IMR-90 (cell line): ENCODE measurements around the gene LIN9. TPM values are rescaled to one million over a fixed set of nuclear protein-coding genes. Genes with fewer than 3 reads are reported as not detected.

Experiments used
- ATAC-seq: fragments of 200-7000 bp; cut with Tn5 transposase; 2 replicates; pipeline ENCODE4 v1.9.1; 2020; ENCODE audit warnings: low read depth, mild to moderate bottlenecking, moderate library complexity
- BruUV-seq: library from RNA; stranded (reverse); fragments of 400-500 nt; replicated peaks from 2 replicates; lab custom pipeline; 2021; lab: Mats Ljungman, UMichigan
- CTCF ChIA-PET: fragments of 300-600 bp; formaldehyde crosslinking; extraction: SDS; loops from one replicate; lab custom pipeline; 2021; ENCODE audit warnings: antibody characterized with exemption; lab: Yijun Ruan, JAX
- POLR2A ChIA-PET: fragments of 300-600 bp; sonication (Branson Sonifier 250); formaldehyde crosslinking; loops from one replicate; lab custom pipeline; 2022; ENCODE audit warnings: antibody characterized with exemption; ENCODE audit not compliant: unreplicated experiment; lab: Charles Lee
- DNase-seq: peaks from one replicate; pipeline ENCODE4 v3.0.0; 2013
- H2AFZ ChIP-seq: replicated peaks from 2 replicates; pipeline ENCODE3; 2013; ENCODE audit warnings: low read length, mild to moderate bottlenecking; ENCODE audit not compliant: poor library complexity
- H2AK5ac ChIP-seq: 2 replicates; pipeline ENCODE4 v1.6.1; 2013; ENCODE audit warnings: low read depth, low read length, inconsistent platforms
- H2AK9ac ChIP-seq: replicated peaks from 2 replicates; pipeline ENCODE3; 2013; ENCODE audit warnings: mild to moderate bottlenecking, low read depth, low read length, moderate library complexity; ENCODE audit not compliant: poor library complexity
- H2BK120ac ChIP-seq: 2 replicates; pipeline ENCODE4 v1.6.1; 2013; ENCODE audit warnings: low read depth, low read length, inconsistent platforms
- H2BK15ac ChIP-seq: 3 replicates; pipeline ENCODE4 v1.6.1; 2013; ENCODE audit warnings: low read depth, low read length, inconsistent platforms
- H2BK20ac ChIP-seq: 2 replicates; pipeline ENCODE4 v1.6.1; 2013; ENCODE audit warnings: low read depth, mild to moderate bottlenecking, inconsistent platforms, low read length, moderate library complexity
- H2BK5ac ChIP-seq: 2 replicates; pipeline ENCODE4 v1.6.1; 2013; ENCODE audit warnings: mild to moderate bottlenecking, low read depth, low read length, inconsistent platforms; ENCODE audit not compliant: poor library complexity, severe bottlenecking
- H3K14ac ChIP-seq: replicated peaks from 2 replicates; pipeline ENCODE4 v1.6.1; 2013; ENCODE audit warnings: low read depth, low read length, inconsistent platforms
- H3K18ac ChIP-seq: 2 replicates; pipeline ENCODE4 v1.6.1; 2013; ENCODE audit warnings: low read depth, low read length, control low read depth
- H3K23ac ChIP-seq: 2 replicates; pipeline ENCODE4 v1.6.1; 2013; ENCODE audit warnings: low read depth, low read length, inconsistent platforms
- H3K27ac ChIP-seq: 2 replicates; pipeline ENCODE4 v1.5.1; 2013; ENCODE audit warnings: mild to moderate bottlenecking, control low read depth, low read length; ENCODE audit not compliant: insufficient read depth
- H3K27me3 ChIP-seq: 2 replicates; pipeline ENCODE4 v1.6.1; 2013; ENCODE audit warnings: low read length; ENCODE audit not compliant: control insufficient read depth, insufficient read depth
- H3K36me3 ChIP-seq: 2 replicates; pipeline ENCODE4 v1.6.1; 2013; ENCODE audit warnings: low read length, mixed read lengths; ENCODE audit not compliant: control insufficient read depth, insufficient read depth
- H3K4ac ChIP-seq: 2 replicates; pipeline ENCODE4 v1.6.1; 2013; ENCODE audit warnings: low read depth, low read length, inconsistent platforms
- H3K4me1 ChIP-seq: 2 replicates; pipeline ENCODE4 v1.6.1; 2013; ENCODE audit warnings: low read length, mixed read lengths; ENCODE audit not compliant: control insufficient read depth, insufficient read depth
- H3K4me2 ChIP-seq: 2 replicates; pipeline ENCODE4 v1.6.1; 2013; ENCODE audit warnings: low read depth, mild to moderate bottlenecking, control low read depth, low read length, moderate library complexity
- H3K4me3 ChIP-seq: 2 replicates; pipeline ENCODE4 v1.5.1; 2013; ENCODE audit warnings: low read depth, mild to moderate bottlenecking, control low read depth, low read length, moderate library complexity; ENCODE audit not compliant: insufficient read depth
- H3K56ac ChIP-seq: 2 replicates; pipeline ENCODE4 v1.6.1; 2013; ENCODE audit warnings: low read length, inconsistent platforms; ENCODE audit not compliant: insufficient read depth; ENCODE audit errors: extremely low read depth
- H3K79me1 ChIP-seq, 2 experiments: 2 replicates each; pipeline ENCODE4 v1.6.1; 2013; ENCODE audit warnings: low read length in 2 of 2, inconsistent platforms in 1 of 2, low read depth in 1 of 2
- H3K9ac ChIP-seq: 2 replicates; pipeline ENCODE4 v1.6.1; 2013; ENCODE audit warnings: low read depth, low read length, control low read depth
- H3K9me1 ChIP-seq: 2 replicates; pipeline ENCODE4 v1.6.1; 2013; ENCODE audit warnings: low read length, inconsistent platforms; ENCODE audit not compliant: insufficient read depth
- H3K9me3 ChIP-seq: 2 replicates; pipeline ENCODE4 v1.6.1; 2013; ENCODE audit warnings: low read length; ENCODE audit not compliant: control insufficient read depth, insufficient read depth
- H4K20me1 ChIP-seq: 2 replicates; pipeline ENCODE4 v1.6.1; 2013; ENCODE audit warnings: low read length, inconsistent platforms; ENCODE audit not compliant: insufficient read depth
- H4K5ac ChIP-seq: 2 replicates; pipeline ENCODE4 v1.6.1; 2013; ENCODE audit warnings: mild to moderate bottlenecking, low read depth, low read length, control low read depth
- H4K8ac ChIP-seq, 2 experiments: 2 replicates each; pipeline ENCODE4 v1.6.1; 2013; ENCODE audit warnings: low read depth in 2 of 2, low read length in 2 of 2, control low read depth in 1 of 2, inconsistent platforms in 1 of 2
- H4K91ac ChIP-seq: 2 replicates; pipeline ENCODE4 v1.6.1; 2013; ENCODE audit warnings: low read depth, low read length, inconsistent platforms; ENCODE audit not compliant: insufficient read depth
- CHD1 ChIP-seq: IDR thresholded peaks from 2 replicates; pipeline ENCODE4 v1.6.1; 2012; ENCODE audit warnings: low read depth, low read length, improper control_type of control experiment
- MAZ ChIP-seq: IDR thresholded peaks from 2 replicates; pipeline ENCODE4 v1.6.1; 2012; ENCODE audit warnings: low read depth, mild to moderate bottlenecking, low read length, improper control_type of control experiment, moderate library complexity, borderline replicate concordance
- RCOR1 ChIP-seq: IDR thresholded peaks from 2 replicates; pipeline ENCODE4 v1.6.1; 2012; ENCODE audit warnings: mild to moderate bottlenecking, low read length, improper control_type of control experiment; ENCODE audit not compliant: insufficient replicate concordance
- WGBS, 2 experiments: methylation state at CpG; one replicate each; pipeline versions ENCODE4 v1.1.5 to v1.1.7; 2013; ENCODE audit warnings: missing lambda C conversion rate in 2 of 2; ENCODE audit not compliant: insufficient read length in 1 of 2; ENCODE audit errors: extremely low coverage in 2 of 2; 5-methylcytosine and 5-hydroxymethylcytosine counted together
- dilution Hi-C: fragments of 300-500 bp; cut with HindIII; formaldehyde crosslinking; loops from one replicate; pipeline ENCODE4 v1.14.3; 2018; ENCODE audit warnings: low sequenced_read_pairs; ENCODE audit not compliant: unreplicated experiment
- in situ Hi-C: fragments of 300-500 bp; cut with MboI; formaldehyde crosslinking; loops from 3 replicates; pipeline ENCODE4 v1.14.3; 2019; ENCODE audit warnings: low sequenced_read_pairs, inconsistent platforms, mixed read lengths
- intact Hi-C: fragments of 100-400 bp; cut with micrococcal nuclease; formaldehyde crosslinking; loops from 2 replicates; pipeline ENCODE4 v1.10.0; 2022
- polyA plus RNA-seq, 3 experiments: library from polyadenylated mRNA; depleted of rRNA; stranded (reverse); fragments of >200 nt; gene quantifications; 2 replicates each; pipeline ENCODE4 v1.2.3, GENCODE V29; 2012; ENCODE audit warnings: low replicate concordance in 1 of 3
- total RNA-seq: library from RNA; depleted of rRNA; stranded (reverse); fragments of >200 nt; gene quantifications from 2 replicates; pipeline ENCODE4 v1.2.3, GENCODE V29; 2012

Gene LIN9
- total and polyA plus RNA-seq, 2 of the 4 experiments (the other 2 are of a cell fraction), result 2.3 to 3.9 TPM

DNA sequence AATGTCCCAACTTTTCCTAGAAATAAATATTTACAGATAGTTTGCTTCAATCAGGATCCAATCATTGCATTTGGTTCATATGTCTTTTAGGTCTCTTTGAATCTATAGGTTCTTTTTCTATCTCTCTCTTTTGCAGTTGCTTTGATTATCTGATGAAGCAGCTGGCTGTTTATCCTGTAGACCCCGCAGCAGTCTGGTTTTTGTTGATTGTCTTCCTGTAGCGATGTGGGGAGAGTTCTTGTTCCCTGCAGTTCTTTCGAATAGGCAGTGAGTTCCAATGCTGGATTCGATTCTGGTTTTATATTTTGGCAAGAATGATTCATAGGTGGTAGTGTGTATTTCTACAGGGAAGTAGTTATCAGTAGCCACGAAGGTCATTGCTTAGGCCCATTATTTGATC, 92.9 kb downstream of the LIN9 start:
- 42% methylated on average over 2 of the region's 5 CpGs; no CpG with 5 or more reads in 1 of the 2 experiments for WGBS, 2 experiments
- no peak overlapping the region for H2BK120ac ChIP-seq
- H3K18ac ChIP-seq, result no peak overlapping the region
- no peak overlapping the region for H3K27ac ChIP-seq
- in situ Hi-C loops (no loop called here), dilution Hi-C loops (no loop called here), intact Hi-C loops (no loop called here)
- no peak overlapping the region for H2AK9ac ChIP-seq
- H3K4me2 ChIP-seq, result no peak overlapping the region
- ChIA-PET POLR2A (no interaction called here), CTCF (interaction anchor here (0.6 kb wide), 1 partner anchor 619 kb away, joined by 3 read pairs; no protein-coding TSS in a partner anchor)
- H3K27me3 ChIP-seq, result peaks cover 10% of the 10 kb centered on the region
- no peak overlapping the region for H3K23ac ChIP-seq
- no peak overlapping the region for H3K4ac ChIP-seq
- DNase-seq (no peak), ATAC-seq (no peak)
- no peaks in the 10 kb centered on the region for H4K20me1 ChIP-seq
- no peak overlapping the region for H4K91ac ChIP-seq
- no peak overlapping the region for H2BK15ac ChIP-seq
- H3K36me3 ChIP-seq, result no peaks in the 10 kb centered on the region
- H3K9ac ChIP-seq, result no peak overlapping the region
- no peak overlapping the region for H2BK5ac ChIP-seq
- H3K56ac ChIP-seq, result no peak overlapping the region
- no peak overlapping the region for H4K5ac ChIP-seq
- no peaks in the 10 kb centered on the region for H3K9me3 ChIP-seq
- H2AFZ ChIP-seq, result no peak overlapping the region
- H2BK20ac ChIP-seq, result no peak overlapping the region
- H3K4me1 ChIP-seq, result no peaks in the 10 kb centered on the region
- no TSS peak for BruUV-seq
- no peak overlapping the region for H2AK5ac ChIP-seq
- no peak overlapping the region for H4K8ac ChIP-seq
- H3K14ac ChIP-seq, result no peak overlapping the region
- no peaks in the 10 kb centered on the region for H3K9me1 ChIP-seq
- TF ChIP-seq CHD1 (no peak), MAZ (no peak), RCOR1 (no peak)
- H3K79me1 ChIP-seq, result no peaks in the 10 kb centered on the region
- H3K4me3 ChIP-seq, result no peak overlapping the region
